ENCODE results near the gene PCDHB4.

DNA sequence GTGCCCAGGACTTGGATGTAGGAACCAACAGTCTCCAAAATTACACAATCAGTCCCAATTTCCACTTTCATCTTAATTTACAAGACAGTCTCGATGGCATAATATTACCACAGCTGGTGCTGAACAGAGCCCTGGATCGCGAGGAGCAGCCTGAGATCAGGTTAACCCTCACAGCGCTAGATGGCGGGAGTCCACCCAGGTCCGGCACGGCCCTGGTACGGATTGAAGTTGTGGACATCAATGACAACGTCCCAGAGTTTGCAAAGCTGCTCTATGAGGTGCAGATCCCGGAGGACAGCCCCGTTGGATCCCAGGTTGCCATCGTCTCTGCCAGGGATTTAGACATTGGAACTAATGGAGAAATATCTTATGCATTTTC is 26.4 kb upstream of the PCDHB4 start:
- TF ChIP-seq, protein P1, sequence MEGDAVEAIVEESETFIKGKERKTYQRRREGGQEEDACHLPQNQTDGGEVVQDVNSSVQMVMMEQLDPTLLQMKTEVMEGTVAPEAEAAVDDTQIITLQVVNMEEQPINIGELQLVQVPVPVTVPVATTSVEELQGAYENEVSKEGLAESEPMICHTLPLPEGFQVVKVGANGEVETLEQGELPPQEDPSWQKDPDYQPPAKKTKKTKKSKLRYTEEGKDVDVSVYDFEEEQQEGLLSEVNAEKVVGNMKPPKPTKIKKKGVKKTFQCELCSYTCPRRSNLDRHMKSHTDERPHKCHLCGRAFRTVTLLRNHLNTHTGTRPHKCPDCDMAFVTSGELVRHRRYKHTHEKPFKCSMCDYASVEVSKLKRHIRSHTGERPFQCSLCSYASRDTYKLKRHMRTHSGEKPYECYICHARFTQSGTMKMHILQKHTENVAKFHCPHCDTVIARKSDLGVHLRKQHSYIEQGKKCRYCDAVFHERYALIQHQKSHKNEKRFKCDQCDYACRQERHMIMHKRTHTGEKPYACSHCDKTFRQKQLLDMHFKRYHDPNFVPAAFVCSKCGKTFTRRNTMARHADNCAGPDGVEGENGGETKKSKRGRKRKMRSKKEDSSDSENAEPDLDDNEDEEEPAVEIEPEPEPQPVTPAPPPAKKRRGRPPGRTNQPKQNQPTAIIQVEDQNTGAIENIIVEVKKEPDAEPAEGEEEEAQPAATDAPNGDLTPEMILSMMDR (IDR thresholded peaks at IDR 0.05; ENCODE audit: insufficient read depth, low read depth, low read length), result no peak
- no peak for TF ChIP-seq EZH2 (IDR thresholded peaks at IDR 0.05; ENCODE audit: insufficient read depth, low read length)
